PC-3 (cell line): ENCODE results near the gene EIF2B4.
A peak's percentile ranks its signal among the peaks of the same experiment; 100 is the strongest.

Experiments
- CTCF ChIP-seq: fragments of 300-600 bp; sonication (generic); conservative IDR thresholded peaks from 2 replicates; pipeline ENCODE4 v1.5.1; 2017; ENCODE audit warnings: antibody characterized with exemption, low read depth, mild to moderate bottlenecking, low read length
- EZH2 ChIP-seq: fragments of 300-600 bp; sonication (generic); IDR thresholded peaks from one replicate; pipeline ENCODE4 v1.6.1; 2017; ENCODE audit warnings: antibody characterized with exemption, mild to moderate bottlenecking, low read length; ENCODE audit not compliant: unreplicated experiment
- EZH2phosphoT487 ChIP-seq: fragments of 300-600 bp; sonication (generic); IDR thresholded peaks from 2 replicates; pipeline ENCODE4 v1.6.1; 2018; ENCODE audit warnings: mild to moderate bottlenecking, antibody characterized with exemption, low read length, borderline replicate concordance

GRCh38 chr2:27320958-27321543 is 49.1 kb downstream of the EIF2B4 start:
- no peak for TF ChIP-seq EZH2
- no peak for TF ChIP-seq EZH2phosphoT487
- peak; percentile 70 for TF ChIP-seq CTCF
